Cardiac fibroblast (primary cell): ENCODE results near the gene FNIP1.
"Not testable (repeated sequence)": the region's sequence is repeated elsewhere in the genome, so short reads cannot be mapped to it uniquely, and the experiment has no call there.

Experiments used
- DNase-seq, 2 donors: peaks; one replicate each; pipeline versions ENCODE4 v3.0.0 to v3.0.0-alpha.2; 2010; ENCODE audit warnings: low read depth in 2 of 2
- H3K4me3 ChIP-seq, 2 donors: replicated peaks in 1 of 2; 1 replicate in 1 of 2; 2 replicates in 1 of 2; pipeline ENCODE4 v1.5.1; 2011; ENCODE audit warnings: low read depth in 2 of 2, low read length in 2 of 2, mild to moderate bottlenecking in 2 of 2, moderate library complexity in 1 of 2
- TF ChIP-seq, protein P1 (sequence below): IDR thresholded peaks from one replicate; pipeline ENCODE4 v1.5.1; 2011; ENCODE audit warnings: low read depth, mild to moderate bottlenecking, low read length, inconsistent platforms

The FNIP1 gene

DNA sequence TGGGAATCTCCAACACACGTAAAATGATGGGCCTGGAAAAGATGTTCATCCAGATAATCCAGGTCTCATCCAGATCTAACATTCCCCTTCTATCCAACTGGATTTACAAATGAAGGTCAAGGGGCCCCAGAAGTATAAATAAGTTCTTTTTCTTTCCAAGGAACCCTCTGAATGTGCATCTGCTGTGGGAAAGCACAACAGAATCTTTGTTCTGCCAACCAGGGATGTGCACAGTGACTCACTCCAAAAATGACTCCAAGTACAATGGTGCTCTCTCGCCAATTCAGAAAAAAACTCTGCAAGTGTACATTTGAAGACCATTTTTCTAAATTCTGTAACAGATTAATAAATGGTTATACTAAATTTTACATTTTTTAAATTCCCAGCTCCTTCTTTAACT, 174.2 kb downstream of the FNIP1 start:
- DNase-seq = peak; percentile 57 to 63
- TF ChIP-seq, protein P1, sequence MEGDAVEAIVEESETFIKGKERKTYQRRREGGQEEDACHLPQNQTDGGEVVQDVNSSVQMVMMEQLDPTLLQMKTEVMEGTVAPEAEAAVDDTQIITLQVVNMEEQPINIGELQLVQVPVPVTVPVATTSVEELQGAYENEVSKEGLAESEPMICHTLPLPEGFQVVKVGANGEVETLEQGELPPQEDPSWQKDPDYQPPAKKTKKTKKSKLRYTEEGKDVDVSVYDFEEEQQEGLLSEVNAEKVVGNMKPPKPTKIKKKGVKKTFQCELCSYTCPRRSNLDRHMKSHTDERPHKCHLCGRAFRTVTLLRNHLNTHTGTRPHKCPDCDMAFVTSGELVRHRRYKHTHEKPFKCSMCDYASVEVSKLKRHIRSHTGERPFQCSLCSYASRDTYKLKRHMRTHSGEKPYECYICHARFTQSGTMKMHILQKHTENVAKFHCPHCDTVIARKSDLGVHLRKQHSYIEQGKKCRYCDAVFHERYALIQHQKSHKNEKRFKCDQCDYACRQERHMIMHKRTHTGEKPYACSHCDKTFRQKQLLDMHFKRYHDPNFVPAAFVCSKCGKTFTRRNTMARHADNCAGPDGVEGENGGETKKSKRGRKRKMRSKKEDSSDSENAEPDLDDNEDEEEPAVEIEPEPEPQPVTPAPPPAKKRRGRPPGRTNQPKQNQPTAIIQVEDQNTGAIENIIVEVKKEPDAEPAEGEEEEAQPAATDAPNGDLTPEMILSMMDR = no peak
- no peak overlapping the region for H3K4me3 ChIP-seq

DNA sequence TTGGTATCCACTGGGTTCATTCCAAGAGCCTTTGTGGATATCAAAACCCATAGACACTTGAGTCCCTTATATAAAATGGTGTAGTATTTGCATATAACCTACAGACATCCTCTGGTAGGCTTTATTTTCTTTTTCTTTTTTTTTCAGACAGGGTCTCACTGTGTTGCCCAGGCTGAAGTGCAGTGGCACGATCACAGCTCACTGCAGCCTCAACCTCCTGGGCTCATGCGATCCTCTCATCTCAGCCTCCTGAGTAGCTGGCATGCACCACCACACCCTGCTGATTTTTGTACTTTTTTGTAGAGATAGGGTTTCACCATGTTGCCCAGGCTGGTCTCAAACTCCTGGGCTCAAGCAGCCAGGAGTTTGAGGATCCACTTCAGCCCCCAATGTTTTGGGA, 175.7 kb downstream of the FNIP1 start:
- DNase-seq, H3K4me3 ChIP-seq: not testable (repeated sequence)

DNA sequence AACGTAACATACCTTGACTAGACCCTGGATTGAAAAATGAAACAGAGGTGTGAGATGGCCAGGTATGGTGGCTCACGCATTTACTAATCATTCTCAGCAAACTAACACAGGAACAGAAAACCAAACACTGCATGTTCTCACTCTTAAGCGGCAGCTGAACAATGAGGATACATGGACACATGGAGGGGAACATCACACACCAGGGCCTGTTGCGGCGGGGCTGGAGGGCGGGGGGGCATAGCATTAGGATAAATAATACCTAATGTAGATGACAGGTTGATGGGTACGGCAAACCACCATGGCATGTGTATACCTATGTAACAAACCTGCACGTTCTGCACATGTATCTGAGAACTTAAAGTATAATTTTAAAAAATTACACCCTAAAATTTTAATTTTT, 177.7 kb downstream of the FNIP1 start:
- no peak overlapping the region for H3K4me3 ChIP-seq
- no peak for DNase-seq
- TF ChIP-seq, protein P1 = no peak

DNA sequence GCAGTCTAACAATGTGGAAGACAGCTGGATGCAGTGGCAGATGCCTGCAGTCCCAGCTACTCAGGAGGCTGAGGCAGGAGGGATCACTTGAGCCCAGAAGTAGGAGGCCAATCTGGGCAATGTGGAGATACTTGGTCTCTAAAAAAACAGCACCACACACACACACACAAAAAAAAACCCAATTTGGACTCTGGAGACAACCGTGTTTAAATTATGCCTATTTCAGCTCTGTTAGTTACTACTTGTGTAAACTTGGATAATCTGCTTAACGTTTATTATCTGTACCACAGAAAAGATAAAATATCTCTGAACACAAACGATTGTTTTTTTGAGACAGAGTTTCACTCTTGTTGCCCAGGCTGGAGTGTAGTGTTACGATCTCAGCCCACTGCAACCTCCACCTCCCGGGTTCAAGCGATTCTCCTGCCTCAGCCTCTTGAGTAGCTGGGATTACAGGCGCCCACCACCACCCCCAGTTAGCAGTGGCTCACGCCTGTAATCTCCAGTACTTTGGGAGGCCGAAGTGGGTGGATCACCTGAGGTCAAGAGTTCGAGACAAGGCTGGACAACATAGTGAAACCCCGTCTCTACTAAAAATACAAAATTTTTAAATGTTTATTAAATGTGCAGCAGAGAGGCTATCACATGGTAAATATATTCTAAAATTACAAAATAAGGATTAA, 179.5 kb downstream of the FNIP1 start:
- H3K4me3 ChIP-seq = no peak overlapping the region
- TF ChIP-seq, protein P1 = no peak
- DNase-seq = no peak

DNA sequence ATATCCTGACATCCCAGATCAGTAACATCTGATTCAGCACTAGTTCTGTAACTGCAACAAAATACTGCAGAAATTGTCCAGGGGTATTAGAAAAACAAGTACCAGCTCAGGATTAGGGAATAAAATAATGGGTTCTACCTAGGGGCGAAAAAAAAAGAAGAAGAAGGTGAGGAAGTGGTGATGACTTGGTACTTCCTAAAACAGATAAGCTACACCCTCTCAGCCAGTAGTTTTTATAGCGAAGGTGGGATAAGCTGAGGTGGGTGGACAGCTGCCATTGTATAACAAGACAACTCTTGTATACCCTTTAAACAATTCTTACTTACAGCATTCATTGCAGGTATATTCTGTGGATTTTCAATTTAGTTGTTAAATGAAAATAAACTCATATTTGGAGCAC, 180.9 kb downstream of the FNIP1 start:
- no peak for DNase-seq
- TF ChIP-seq, protein P1 = no peak
- no peak overlapping the region for H3K4me3 ChIP-seq

DNA sequence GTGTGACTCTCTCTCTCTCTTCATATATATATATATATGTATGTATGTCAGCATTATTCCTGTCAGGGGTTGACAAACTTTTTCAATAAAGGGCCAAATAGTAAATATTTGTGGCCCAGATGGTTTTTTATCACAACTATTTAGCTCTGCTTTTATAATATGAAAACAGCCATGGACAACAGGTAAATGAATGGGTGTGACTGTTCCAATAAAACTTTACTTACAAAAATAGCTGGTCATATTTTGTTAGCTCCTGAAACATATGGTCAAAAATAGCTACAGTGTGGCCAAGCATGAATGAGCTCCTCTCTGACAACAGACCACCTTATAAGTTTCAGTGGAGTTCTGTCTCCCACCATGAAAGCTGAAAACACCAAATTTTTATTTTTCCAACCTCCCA, 183.4 kb downstream of the FNIP1 start:
- no peak overlapping the region for H3K4me3 ChIP-seq
- TF ChIP-seq, protein P1 = no peak
- no peak for DNase-seq

DNA sequence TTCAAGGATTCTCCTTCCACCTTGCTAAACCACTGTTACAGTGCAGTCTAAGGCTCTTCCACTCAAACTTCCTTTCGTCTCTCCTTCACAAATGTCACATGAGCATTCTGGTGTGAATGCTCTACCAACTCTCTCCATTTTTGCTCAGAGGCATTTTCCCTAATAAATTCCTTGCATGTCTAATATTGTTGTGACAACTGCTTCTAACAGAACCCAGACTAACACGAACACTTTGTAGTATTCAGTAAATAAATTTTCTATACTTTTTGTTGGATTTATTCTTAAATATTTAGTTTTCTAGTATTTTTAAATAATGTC, 185.8 kb downstream of the FNIP1 start:
- TF ChIP-seq, protein P1 = no peak
- H3K4me3 ChIP-seq = no peak overlapping the region

More for the DNA sequence above, 185.8 kb downstream of the FNIP1 start:
- DNase-seq = no peak
